NCI-H2081 (cell line): Measurements from ENCODE around the gene CACNA1G.

ENCODE experiments used
- DNase-seq, 2 experiments: peaks; one replicate each; lab custom pipeline; 2025; lab: John Stamatoyannopoulos, UW

CACNA1G gene

DNA sequence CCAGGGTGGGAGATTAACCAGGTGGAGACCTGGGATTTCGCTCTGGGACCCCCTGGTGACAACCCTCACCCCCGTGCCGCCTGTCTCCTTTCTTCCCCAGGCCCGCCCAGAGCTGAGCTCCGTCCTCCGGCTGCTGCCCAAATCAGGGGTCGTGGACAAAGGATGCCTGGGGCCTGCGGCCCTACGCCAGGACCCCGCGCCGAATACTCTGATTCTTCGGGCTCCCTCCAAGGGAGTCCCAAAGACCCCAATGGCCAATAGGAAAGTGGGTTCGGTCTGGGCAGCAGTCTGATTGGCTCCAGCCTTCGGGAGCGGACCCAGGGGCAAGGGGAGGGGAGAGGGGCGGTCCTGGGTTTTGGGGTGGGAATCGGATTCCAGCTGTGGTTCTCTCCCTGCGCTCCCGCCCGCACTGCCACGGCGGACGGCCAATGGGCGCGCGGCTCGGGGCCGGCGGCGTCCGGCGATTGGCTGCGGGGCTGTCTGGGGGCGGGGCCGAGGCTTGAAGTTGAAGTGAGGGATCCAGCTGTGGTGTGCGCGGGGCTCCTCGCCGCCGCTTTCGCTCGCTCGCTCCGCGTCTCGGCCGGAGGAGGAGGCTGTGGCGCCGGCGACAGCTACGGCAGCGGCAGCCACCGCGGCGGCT lies at the start of gene CACNA1G:
Gene CACNA1G, plus strand, starts transcription at position 531 of the 640 bp plus-strand sequence. CDS start 745 bp downstream, outside the sequence.
- peak; percentile 81 to 82 for DNase-seq

DNA sequence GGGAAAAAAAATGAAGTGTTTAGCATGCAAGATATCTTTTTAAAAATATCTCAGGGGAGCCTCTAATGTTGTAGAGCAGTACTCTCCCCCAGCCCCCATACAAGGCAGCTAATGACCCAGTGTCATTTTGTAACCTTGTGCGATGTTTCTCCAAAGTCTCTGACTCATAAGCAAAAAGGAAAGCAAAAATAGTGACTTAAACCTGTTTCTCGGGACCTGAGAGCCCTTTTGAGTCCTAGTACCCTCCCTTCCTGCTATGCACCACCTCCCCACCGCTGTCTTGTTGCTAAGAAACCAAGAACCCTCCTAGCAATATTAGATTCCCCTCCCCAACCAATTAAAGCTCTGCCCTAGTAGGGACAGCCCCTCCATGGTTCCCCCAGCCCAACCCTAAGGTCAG lies 49.5 kb upstream of the CACNA1G start:
- no peak for DNase-seq

DNA sequence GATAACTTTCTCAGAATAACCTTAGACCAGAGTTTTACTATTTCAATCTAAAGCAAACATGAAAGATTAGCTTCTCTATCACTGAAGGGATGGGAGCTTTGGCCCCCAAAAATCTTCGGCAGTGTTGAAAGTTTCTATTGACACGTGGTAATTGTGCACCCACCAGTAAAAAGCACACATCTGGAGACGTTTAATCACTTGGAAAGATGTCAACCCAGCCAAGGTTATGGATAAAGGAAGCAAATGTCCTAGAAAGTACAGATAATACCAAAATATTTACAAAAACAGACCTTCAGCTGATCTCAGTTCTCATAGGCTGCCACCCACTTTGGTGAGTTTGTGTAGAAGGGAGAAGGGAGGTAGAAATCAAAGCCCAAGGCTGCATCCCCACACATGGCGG lies 47.0 kb upstream of the CACNA1G start:
- no peak for DNase-seq

DNA sequence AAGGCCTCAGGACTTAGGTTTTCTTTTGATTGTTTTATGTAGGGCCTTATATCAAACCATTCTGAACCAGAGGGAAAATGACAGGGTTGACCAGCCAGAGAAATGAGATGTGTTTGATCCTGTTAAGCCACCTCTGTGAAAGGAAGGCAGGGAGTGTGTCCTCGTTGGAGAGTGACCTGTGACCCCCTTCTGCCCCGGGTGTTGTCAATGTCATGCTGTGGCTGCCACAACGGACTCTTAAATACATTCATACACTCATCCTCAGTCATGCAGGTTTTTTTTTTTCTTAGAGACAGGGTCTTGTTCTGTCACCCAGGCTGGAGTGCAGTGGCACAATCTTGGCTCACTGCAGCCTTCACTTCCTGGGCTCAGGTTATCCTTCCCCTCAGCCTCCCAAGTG lies 46.1 kb upstream of the CACNA1G start:
- DNase-seq = no peak

DNA sequence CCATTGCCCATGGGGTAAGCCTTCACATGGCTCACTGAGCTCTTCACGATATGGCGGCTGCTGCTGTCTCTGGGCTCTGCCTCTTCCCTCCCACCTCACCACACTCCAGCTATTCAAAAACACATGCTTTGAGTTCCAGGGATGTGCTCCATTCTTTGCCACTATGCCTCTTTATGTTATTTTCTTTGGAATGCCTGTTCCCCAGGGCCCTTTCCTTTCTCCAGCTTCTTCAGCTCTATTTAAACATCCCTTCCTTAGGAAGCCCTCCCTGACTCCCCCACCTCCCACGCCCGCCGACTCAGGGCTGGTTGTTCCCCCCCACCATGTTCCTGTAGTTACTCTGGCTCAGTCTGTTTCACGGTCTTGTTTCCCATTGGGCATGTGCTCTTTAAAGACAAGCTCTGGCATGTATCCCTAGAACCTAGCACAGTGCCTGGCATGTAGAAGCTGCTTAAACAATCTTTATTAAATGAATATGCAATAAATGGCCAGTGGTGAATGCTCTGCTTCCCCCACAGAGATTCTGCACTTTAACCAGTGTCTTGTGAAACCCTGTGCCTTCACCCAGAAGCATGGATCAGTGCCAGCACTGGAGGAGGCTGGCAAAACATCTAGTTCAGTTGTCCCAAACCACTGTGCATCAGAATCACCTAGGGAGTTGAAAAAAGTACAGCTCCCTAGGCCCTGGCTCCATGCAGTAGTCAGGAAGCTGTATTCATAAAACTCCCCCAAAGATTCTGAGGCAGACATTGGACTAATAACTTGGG lies 45.4 kb upstream of the CACNA1G start:
- no peak for DNase-seq

DNA sequence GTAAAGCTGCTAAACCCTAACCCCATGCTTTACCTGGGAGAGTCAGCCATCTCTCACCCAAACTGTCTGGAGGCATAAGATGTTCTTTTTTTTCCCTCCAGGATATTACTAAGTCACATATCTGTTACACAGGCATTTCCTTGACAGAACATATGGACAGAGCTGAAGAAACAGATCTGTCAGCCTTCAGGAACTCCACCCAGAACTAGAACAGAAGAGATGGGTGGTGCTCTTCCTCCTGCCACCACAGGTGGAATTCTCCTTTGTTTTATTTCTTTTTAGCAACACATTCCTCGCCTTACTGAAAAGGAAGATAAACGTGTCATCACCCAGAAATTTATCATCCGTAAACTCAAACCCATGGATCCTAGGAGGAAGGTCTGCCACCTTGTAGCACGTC lies 43.5 kb upstream of the CACNA1G start:
- no peak for DNase-seq

DNA sequence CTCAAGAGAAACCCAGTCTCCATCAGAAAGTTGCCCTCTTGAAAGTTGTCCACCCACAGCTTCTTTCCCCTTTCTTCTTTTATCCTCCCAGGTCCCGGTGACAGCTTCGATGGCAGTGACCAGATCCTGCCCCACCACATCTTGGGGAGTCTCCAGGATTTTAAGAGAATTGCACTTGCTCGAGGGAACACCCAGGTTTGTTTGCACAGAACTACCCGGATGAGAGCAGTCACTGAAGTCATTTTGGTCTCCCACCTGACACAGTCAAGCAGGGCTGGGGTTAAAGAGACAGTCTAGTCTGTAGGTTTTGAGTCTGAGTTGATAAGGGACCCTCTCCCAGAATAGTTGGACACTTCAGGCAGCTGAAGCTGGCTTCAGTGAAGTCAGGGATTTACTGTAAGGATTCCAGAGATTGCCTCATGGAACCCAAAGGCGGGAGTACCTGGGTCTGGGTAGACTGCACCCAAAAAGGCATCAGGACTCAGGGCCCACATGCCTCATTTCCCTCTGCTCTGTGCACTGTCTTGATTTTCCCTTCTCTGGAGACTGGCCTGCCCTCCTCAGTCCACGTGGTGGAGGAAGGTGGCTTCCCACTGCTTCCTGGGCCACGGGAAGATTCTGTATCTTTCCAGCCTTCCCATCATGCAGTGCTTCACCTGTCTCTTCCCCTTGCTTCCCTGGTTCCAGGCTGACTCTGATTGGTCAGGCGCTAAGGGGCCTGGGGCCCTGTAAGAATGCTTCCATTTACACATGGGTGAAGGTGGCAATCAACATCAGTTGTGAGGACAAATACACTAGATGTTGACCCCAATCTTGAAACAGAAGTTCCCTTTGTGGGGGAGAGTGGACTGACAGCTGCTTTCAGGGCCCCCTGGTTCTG lies 42.8 kb upstream of the CACNA1G start:
- DNase-seq = no peak

DNA sequence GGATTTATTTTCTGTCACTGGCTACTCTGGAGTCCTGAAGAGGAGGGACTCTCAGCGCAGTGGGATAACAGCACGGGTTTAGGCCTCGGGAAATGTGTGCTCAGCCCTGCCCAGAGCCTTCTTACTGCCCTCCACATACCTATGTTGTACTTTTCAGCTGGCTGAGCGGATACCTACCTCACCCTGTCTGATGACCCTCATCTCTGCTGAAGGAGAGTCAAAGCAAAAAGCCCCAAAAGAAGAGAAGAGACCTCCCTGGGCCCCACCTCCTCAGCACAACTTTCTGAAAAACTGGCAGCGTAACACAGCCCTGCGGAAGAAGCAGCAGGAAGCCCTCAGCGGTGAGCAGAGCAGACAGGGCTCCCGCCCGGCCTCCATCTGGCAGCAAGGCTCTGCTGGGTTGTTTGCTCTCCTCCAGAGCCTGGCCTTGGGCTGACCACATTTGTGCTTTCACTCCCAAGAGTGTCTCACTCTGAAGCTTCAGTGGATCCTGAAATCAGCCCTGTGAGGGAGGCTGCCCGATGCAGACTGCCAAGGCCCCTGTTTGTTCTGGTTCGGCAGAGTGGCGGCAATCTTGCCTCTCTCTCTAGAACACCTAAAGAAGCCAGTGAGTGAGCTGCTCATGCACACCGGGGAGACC lies 42.0 kb upstream of the CACNA1G start:
- DNase-seq = no peak

DNA sequence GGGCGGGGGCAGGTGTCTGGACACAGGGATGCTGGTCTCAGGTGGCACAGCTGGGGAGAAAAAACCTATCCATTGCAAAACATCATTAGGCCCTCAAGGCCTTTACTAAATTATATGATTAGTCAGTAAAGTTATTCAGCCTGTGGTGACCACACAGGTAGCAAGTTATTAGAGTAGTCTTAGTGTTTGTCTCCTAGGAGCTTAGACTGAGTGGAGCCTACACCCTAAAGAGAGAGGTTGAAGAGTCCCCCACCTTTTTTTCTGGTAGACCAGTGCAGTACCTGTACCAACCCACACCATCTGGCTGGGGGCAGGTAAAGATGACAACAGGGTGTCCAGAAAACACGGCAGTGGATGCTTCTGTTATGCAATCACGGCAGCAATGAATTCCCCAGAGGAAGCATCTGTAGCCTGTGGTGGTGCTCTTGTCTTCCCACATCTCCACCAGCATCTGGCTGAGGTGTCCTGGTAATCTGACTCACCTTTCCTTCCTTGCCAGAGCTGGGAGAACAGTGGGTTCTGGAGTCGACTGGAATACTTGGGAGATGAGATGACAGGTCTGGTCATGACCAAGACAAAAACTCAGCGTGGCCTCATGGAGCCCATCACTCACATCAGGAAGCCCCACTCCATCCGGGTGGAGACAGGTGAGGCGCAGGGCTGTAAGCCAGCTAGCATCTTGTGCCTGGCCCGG lies 41.2 kb upstream of the CACNA1G start:
- DNase-seq = no peak

DNA sequence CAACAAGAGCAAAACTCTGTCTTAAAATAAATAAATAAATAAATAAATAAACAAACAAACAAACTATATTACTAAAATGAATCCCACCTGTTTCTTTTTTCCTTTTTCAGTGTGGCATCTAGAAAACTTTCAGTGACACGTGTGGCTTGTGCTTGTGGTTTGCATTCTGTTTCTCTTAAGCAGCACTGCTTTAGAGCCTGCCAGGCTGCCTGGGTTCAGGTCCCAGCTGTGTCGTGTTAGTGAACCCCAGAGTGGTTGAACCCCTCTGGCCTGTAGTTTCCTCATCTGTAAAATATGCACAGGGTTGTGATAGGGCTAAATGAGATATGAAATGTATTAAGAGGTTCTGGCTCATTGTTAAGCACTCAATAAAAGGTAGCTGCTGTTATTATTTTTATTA lies 40.0 kb upstream of the CACNA1G start:
- DNase-seq = no peak

DNA sequence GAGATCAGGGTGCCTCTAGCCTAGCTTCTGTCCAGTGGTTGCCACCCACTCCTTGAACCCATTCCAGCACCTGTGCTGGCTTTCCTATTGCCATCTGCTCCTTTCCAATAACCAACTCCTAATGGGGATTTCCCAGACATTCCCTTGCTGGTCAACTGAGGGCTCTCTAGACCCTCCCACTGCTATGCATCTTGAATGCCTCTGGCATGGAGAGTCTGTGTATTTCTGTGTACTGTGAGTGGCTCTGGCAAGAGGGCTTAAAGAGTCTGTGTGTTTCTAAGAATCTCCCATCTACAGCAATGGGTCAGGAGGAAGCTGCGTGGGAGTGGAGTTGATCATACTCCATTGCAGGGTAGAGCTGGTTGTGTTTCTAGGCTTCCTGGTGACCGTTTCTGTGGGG lies 39.0 kb upstream of the CACNA1G start:
- no peak for DNase-seq

DNA sequence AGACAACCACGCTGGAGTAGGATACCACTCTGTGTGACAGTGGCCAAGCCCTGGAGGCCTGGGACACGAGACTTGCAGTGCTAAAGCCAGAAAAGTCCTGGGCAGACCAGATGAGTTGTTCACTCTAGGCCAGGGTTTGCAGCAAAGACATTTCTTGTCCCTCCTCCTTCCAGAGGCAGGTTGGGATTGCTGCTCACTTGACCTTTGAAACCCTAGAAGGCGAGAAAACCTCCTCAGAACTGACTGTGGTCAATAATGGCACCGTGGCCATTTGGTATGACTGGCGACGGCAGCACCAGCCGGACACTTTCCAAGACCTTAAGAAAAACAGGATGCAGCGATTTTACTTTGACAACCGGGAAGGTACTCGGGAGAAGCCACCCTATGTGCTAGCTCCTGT lies 37.7 kb upstream of the CACNA1G start:
- no peak for DNase-seq

DNA sequence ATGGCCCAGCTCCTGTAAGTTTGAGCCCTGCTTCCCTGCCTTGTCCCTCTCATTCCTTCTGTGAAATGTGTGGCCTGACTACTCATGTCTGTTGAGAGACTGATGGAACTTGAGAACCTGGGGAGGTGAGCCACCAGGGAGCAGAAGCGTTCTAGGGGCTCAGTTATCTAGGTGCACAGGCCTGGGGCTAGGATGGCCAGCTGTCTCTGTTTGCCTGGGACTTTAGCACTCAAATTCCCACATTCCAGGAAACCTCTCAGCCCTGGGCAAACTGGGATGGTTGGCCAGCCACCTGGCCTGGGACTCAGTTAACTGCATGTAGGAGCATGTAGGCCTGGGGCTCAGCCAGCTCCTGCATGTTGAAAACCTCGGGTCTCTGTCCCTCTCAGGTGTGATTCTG lies 37.3 kb upstream of the CACNA1G start:
- DNase-seq = no peak

DNA sequence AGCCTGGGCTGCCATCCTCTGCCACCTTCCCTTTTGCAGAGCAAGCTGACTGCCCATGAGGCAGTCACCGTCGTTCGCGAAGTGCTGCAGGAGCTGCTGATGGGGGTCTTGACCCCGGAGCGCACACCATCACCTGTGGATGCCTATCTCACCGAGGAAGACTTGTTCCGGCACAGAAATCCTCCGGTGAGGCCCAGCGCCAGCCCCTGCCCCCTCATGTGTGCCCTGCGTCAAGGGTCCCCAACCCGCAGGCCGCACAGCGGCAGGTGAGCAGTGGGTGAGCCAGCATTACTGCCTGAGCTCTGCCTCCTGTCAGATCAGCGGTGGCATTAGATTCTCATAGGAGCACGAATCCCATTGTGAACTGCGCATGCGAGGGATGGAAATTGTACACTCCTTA lies 35.7 kb upstream of the CACNA1G start:
- DNase-seq = no peak

DNA sequence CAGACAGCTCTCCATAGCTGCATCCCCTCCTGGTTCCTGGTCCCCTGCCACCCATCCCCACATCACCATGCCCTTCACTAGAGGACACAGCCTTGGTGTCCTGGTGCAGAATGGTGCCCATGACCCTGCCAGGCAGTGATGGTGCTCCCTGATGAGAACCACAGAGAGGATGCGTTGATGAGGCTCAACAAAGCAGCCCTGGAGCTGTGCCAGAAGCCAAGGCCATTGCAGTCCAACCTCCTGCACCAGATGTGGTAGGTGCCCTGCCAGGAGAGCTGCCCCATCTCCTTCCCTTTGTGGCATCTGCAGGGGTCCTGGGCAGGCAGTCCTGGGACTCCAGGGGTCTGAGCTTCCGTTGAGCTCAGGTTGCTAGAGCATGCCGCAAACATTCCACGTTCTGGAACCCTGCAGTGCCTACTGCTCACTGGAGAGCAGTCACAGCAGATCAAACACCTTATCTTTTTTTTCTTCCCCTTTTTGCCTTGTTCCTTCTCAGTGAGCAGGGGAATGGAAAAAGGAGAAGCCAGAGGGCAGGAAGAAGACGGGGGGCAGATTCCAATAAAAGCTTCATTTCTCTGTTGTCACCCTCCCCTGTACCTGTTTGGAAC lies 33.3 kb upstream of the CACNA1G start:
- DNase-seq = no peak

DNA sequence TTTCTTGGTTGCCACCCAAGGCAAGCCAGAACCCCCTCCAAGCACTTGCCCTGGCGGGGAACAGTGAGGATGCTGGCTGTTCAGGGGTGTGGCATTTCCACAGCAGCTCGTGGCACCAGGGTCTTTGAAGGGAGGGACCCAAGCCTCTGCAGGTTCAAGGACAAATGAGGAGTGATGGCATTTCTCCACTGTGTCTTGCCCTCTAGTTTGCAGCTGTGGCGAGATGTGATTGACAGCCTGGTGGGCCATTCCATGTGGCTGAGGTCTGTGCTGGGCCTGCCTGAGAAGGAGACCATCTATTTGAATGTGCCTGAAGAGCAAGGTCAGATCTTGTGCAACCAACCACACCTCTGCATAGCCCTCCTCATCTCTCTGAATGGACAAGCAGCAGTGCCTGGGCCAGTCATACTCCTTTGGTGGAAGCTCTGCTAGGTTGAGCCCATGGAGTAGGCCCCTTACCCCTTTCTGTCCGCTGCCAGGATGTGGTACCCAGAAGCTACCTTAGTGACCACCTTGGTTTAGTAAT lies 32.5 kb upstream of the CACNA1G start:
- DNase-seq = no peak

DNA sequence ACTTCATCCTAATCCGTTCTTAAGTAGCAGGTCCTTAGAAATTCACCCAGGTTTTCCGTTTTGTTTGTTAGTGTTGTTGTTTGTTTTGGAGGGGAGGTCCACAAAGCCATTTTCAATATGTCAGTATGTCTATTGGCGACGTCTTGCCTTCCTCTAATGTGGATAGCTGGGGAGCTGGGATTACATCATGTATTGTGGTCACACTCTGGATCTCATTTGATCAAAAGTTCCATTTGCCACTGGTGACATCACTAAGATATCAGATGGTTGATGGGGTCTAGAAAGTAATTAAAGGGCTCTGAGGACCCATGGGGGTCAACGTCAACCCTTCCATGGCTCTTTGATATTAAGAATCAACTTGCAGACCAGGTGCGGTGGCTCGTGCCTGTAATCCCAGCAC lies 30.7 kb upstream of the CACNA1G start:
- DNase-seq = no peak

DNA sequence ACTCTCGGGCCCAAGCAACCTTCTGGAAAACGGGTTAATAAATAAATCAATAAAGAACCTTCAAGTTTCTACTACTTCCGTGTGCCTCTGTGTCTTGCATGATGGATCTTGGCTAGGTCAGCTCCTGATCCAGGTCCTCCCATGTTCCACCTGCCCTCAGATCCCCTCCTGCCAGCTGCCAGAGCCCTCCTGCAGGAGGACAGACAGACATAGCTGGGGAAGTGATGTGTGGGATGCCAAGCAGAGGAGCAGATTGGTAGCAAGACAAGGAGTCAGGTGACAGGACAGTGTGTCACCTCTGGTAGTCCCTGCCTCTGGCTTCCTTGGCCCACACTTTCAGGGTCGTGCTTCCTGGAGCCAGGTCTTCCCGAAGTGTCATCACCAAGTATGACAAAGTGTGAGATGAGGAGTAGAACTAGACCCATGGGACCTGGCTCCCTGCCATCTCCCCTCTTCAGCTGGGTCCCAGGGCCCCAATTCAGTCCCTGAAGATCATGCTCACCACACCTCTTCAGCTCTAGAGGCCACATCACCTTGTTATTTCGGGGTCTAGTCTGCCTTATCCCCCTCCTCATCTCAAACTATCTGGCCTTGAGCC lies 29.0 kb upstream of the CACNA1G start:
- DNase-seq = no peak

DNA sequence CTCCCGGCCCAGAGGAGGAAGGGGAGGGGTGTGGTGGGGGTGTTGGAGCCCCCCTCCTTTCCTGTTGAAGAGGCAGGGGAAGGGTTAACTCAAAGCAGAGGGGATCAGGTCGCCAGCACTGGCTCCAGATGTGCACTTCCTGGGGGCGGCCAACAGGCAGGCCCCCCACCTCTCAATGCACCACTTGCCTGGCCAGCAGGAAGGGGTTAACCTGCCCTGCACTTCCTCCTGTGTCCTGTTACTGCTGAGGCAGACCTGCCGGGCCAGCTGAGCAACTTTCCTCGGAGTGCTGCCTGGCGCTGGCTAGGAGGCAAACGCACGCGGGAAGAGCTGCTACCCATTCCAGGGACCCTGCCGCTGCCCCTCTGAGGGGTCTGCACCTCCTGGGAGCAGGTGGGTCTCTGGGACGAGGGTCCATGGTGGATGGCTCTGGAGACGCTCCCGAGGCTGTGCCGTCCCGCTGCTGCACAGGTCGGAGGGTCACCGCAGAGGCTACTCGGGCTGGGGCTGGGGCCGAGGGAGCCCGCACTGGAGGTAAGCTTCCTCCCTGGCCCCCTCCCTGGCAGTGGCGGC lies 28.0 kb upstream of the CACNA1G start, which contains the start of gene EPN3:
Gene EPN3, plus strand, starts transcription at position 284 of the 573 bp plus-strand sequence. CDS start 3,822 bp downstream, outside the sequence.
- no peak for DNase-seq

DNA sequence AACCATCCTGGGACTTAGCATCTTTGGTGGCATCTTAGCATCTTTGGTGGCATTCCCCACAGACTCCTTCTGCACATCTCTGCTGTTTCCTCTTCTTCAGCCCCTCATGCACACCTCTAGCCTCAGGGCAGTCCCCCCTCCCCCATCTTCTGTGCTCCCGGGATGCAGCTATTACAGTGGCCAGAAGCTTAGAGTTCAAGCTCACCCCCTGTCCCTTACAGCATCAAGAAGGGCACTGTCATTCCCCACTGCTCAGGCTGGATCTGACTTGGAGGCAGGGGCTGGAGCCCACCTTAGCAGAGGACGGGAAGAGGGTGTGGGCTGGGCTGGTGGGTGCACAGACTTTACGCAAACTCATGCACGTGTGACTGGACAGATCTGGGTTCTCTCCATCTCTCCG lies 27.3 kb upstream of the CACNA1G start:
- DNase-seq = no peak
